Endothelial cell of umbilical vein (primary cell): ENCODE data around the gene HPS4.

Experiments
- CTCF ChIP-seq, 2 donors: IDR thresholded peaks; 1 replicate in 1 of 2; 2 replicates in 1 of 2; pipeline ENCODE4 v1.5.1; 2011; ENCODE audit warnings: low read length in 2 of 2, mild to moderate bottlenecking in 2 of 2, moderate library complexity in 2 of 2, control low read depth in 1 of 2, inconsistent platforms in 1 of 2, low read depth in 1 of 2; ENCODE audit not compliant: insufficient read depth in 1 of 2; ENCODE audit errors: extremely low read depth in 1 of 2
- EZH2 ChIP-seq: IDR thresholded peaks from 2 replicates; pipeline ENCODE4 v1.6.1; 2012; ENCODE audit warnings: borderline replicate concordance, low read depth, mild to moderate bottlenecking, moderate library complexity, low read length, inconsistent platforms; ENCODE audit not compliant: severe bottlenecking
- FOS ChIP-seq: IDR thresholded peaks from 2 replicates; pipeline ENCODE4 v1.6.1; 2011; ENCODE audit warnings: mild to moderate bottlenecking, low read length, moderate library complexity, borderline replicate concordance; ENCODE audit not compliant: insufficient read depth
- POLR2A ChIP-seq: IDR thresholded peaks from 2 replicates; pipeline ENCODE4 v1.6.1; 2012; ENCODE audit warnings: low read depth, mild to moderate bottlenecking, control low read depth, low read length
- POLR2AphosphoS5 ChIP-seq: IDR thresholded peaks from 2 replicates; pipeline ENCODE4 v1.6.1; 2012; ENCODE audit warnings: low read depth, mild to moderate bottlenecking, control low read depth, low read length, moderate library complexity; ENCODE audit not compliant: insufficient read depth

GRCh38 chr22:26517429-26517828 lies 33.8 kb upstream of the HPS4 start:
- TF ChIP-seq POLR2A (no peak), CTCF (IDR thresholded peaks at IDR 0.05; ENCODE audit: extremely low read depth in 1 of 2, insufficient read depth in 1 of 2, low read depth in 1 of 2, low read length in 2 of 2) (no peak), FOS (no peak), EZH2 (no peak), POLR2AphosphoS5 (no peak)
